HG03460 (cell line): ENCODE data around the gene ALCAM.
"Not testable (repeated sequence)": the region's sequence is repeated elsewhere in the genome, so short reads cannot be mapped to it uniquely, and the experiment has no call there.

Experiments
- ATAC-seq: cut with Tn5 transposase; IDR thresholded peaks from one replicate; pipeline ENCODE4 v1.9.1; 2021; ENCODE audit not compliant: unreplicated experiment

The ALCAM gene

DNA sequence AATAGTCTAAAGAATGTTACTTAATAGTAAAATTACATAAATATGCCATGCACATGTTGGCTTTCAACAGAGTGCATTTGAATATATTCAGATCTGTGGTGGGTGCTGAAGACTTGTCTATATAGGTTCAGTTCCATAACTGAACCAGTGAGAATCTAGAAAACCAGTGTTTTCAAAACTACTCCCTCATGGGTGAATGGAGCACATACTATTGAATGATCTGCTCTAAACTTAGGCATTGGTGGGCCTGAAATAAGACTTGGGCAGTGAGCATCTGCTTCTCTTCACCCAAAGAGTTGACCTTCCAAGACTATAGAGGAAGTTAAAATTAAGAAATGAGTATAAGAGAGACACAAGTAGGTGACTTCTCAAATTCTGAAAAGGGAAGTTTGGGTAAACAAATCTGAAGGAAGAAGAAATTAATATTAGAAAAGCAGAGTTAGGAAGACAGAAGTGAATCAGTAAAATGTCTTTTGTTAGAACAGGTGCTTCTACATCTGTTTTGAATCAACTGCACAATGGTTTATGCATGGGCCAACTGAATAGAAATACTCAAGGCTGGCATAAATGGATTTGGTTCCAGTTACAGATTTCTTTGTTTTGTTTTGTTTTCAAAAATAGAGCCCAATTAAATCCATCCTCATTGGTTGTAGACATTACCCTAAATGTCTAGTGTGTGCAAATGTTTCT is 19.3 kb downstream of the ALCAM start:
- ATAC-seq: peak; percentile 75

DNA sequence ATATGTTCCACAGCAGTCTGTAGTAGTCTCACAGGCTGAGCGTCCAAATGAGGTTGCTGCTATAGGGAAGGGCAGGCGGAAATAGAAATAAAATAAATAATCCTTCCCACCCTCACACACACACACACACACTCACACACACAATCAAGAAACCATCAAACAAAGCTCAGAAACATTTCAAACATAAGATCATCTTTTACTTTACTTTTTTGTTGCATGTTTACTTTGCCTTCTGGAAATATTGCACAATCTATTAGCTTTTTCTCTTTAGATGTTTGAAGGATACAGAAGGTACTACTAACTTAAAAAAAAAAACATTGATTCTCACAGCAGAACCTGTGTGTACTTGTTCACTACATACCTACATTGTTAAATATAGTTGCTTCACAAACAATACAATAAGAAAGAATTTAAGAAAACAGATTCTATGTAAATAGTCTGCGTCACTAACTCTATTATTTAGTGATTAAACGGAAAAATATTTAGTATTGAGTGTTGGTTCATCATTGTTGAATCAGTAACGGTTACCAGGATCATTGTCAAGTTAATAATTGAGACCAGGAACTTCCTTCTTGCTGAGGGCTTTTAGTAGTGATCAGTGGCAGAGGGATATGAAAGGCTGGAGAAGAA is 20.5 kb downstream of the ALCAM start:
- no peak for ATAC-seq

DNA sequence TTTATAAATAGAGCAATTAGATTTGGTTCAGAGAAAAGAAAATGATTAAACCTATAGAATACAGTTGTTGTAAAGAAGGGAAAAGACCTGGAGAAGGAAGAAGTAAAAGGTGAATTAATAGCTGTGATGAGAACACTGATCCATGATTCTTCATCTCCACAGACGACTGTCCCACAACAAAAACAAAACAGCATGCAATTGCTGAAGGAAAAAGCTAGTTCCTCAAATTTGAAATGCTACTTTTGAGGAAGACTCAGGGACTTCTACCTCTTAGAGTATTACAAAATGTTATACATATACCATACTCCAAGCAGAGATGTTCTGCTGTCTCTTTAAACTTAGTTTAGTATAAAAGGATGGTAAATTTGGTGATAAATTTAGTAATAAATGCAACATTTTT is 21.5 kb downstream of the ALCAM start:
- no peak for ATAC-seq

DNA sequence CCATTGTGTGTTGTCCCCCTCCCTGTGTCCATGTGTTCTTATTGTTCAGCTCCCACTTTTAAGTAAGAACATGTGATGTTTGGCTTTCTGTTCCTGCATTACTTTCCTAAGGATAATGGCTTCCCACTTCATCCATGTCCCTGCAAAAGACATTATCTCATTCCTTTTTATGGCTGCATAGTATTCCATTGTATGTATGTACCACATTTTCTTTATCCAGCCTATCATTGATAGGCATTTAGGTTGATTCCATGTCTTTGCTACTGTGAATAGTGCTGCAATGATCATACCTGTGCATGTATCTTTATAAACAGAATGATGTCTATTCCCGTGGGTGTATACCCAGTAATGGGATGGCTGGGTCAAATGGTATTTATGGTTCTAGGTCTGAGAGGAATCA is 23.1 kb downstream of the ALCAM start:
- ATAC-seq: not testable (repeated sequence)

DNA sequence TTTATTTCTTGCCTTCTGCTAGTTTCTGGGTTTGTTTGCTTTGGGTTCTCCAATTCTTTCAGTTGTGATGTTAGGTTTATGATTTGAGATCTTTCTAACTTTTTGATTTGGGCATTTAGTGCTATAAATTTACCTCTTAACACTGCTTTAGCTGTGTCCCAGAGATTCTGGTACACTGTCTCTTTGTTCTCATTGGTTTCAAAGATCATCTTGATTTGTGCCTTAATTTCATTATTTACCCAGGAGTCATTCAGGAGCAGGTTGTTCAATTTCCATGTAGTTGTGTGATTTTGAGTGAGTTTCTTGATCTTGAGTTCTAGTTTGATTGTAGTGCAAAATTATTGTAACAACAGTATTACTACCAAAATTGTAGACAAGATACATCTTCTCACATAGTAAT is 25.9 kb downstream of the ALCAM start:
- ATAC-seq: not testable (repeated sequence)

DNA sequence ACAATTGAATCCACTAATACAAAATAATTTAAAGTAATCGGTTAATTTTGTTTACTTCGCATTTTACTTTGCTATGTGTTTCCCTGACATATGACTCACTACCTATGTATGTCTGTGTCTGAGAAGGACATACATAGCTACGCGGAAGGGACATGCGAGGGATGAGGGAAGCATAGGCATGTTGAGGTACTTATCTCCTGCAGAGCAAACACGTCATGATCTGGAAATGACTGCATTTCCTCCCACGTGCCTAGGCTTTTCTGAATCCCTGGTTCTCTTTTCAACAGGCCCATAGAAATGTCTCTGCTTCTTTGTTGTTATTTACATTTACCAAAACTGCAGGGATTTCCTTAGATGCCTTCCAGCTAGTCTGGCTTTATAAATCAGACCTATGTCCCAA is 27.5 kb downstream of the ALCAM start:
- ATAC-seq: no peak

DNA sequence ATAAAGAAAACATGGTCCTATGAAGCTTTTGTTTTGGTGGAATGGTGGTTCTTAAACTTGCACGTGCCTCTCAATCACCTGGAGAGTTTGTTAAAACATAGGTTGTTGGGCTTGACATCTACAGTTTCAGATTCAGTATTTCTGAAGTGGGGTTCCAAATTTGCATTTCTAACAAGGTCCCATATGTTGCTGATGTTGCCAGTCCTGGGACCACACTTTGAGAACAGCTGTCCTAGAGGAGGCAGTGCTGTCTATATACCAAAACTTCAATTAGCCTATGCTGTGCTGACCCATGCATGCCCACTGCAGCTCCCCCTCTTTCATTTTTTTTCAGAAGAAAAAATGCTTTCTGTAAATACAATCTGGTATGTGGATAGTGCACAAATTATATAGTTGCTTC is 31.3 kb downstream of the ALCAM start:
- no peak for ATAC-seq

DNA sequence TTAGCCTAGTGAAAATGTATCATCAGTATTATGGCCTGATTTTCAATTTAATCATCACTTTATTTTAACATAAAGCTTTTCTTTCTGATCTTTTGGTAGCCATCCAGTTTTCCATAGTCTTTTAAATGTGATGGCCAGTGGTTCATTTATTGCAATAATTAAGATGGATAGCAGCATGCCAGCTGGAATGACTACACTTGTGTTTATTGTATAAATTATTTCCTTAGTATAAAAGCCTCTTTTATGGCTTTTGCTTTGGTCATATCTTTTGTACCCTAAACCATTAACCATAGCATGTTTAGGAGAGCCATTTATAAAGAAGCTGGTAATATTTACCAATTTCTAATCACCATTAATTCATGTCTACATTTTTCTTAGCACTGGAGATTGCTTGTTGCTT is 31.7 kb downstream of the ALCAM start:
- ATAC-seq: no peak

DNA sequence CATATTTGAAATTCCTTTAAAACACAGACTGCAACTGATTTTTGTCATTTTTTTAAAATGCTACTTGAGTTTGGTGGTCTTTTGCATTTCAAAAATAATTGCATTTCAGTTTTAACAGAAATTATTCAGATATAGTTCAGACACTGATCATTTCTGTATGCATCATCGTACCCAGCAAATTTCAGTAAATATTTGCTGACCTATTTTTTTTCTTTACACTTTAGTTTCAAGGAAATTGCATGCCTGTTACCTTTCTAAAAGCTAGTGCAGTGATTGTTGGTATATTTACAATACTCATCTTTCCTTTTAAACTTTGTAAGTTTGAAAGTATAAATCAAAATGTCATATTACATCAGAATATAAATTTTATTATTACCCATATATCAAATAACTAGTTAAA is 32.4 kb downstream of the ALCAM start:
- no peak for ATAC-seq

DNA sequence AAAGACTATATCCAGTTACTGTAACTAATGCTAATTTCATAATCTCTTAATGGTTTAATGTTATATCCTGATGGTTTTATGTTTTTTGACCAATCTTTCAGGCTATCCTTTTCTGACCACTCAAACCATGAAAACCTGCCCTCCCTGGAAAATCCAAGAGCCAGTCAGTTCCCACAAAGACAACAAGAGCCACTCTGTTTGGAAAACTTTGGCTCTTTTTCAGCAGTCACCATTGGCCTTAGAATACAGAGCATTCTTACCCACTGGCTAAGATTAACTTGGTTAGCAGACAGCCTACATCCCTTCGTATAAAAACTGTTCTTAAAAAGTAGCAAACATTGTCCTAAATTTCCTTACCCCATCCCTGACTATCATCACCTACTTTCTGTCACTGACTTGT is 32.9 kb downstream of the ALCAM start:
- ATAC-seq: no peak

DNA sequence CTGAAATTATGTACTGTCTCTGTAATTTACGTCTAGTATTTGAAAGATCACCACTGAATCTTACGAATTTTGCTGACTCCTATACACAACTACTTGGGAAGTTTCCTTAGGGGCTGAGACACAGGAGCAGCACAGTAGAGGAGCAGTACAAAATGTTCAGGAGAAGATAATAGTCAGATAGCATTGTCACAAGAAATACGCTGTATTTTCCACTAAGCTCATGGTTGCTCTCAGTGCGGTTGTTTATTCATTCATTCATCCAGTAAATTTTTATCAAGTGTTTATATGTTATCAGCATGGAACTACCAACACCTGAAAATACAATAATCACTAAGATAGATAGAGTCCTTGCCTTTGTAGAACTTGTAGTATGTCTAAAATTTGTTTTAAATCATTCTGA is 34.5 kb downstream of the ALCAM start:
- ATAC-seq: no peak

DNA sequence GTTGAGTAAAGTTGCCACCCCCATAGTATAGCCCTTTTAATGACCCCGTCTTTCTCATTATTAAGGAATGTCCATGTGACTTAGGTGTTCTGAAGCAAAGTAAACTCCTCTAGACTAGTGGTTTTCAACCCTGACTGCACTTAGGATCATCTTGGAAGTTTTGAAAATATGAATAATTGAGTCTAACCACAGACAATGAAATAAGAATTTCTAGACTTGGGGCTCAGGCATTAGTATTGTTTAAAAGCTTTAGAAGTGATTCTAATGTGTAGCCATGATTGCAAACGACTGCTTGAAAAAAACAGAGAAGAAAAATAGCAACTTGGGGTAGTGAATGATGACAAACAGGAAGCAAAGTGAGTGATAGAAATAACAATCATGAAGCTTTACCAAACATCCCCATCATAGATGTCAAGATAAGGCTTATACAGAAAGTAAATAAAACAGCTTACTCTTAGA is 35.0 kb downstream of the ALCAM start:
- ATAC-seq: no peak

DNA sequence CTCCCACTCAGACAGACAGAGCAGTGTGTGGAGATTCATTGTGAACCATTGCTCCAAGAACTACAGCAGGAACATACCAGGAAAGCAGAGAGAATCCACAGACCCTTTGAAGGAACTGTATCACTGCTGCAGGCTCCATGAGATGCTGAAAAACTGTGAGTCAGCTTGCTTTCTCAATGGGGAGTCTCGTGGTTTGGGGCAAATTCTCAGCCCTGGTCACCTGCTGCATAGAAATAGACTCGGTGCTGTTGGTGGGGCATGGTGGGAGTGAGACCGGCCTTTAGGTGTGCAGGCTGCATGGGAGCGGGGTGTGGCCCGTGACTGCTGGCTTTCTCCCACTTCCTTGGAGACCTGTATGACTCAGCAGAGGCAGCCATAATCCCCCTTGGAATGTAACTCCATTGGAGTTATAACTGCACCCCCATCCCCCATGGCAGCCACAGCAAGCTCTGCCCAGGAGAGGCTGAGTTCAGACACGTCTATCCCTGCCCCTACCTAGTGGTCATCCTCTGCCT is 35.6 kb downstream of the ALCAM start:
- ATAC-seq: no peak

DNA sequence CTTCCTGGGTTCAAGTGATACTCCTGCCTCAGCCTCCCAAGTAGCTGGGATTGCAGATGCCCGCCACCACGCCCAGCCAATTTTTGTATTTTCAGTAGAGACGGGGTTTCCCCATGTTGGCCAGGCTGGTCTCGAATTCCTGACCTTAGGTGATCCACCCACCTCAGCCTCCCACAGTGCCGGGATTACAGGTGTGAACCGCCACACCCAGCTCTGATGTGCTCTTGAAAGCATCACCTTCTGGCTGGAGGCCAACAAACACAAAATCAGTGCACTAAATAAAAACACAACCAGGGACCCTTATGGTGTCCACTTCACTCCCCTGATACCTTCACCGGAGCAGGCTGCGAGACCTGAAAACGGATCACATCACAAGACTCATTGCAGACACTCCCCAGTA is 36.3 kb downstream of the ALCAM start:
- ATAC-seq: not testable (repeated sequence)

DNA sequence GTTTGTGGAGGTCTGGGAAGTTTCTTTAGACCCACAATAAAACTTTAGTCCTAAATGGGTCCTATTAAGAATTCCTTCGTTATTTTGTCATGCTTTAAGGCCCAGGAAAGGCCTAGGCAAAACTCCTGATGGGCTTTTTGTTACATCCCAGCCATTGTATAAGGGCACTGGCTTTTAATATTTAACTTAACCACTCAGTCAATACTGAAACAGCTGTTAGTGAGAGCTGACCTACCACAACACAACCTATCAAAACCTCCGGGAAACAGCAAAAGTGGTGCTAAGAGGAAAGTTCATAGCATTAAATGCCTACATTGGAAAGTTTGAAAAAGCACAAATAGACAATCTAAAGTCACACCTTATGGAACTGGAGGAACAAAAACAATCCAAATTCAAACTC is 39.6 kb downstream of the ALCAM start:
- no peak for ATAC-seq

DNA sequence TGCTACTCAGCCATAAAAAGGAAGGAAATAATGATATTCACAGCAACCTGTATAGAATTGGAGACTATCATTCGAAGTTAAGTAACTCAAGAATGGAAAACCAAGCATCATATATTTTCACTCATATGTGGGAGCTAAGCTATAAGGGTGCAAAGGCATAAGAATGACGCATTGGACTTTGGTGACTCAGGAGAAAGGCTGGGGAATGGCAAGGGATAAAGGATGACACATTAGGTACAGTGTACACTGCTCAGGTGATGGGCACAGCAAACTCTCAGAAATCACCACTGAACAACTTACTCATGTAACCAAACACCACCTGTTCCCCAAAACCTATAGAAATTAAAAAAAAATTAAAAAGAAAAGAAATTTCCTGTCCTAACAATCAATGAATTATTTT is 42.7 kb downstream of the ALCAM start:
- ATAC-seq: no peak

DNA sequence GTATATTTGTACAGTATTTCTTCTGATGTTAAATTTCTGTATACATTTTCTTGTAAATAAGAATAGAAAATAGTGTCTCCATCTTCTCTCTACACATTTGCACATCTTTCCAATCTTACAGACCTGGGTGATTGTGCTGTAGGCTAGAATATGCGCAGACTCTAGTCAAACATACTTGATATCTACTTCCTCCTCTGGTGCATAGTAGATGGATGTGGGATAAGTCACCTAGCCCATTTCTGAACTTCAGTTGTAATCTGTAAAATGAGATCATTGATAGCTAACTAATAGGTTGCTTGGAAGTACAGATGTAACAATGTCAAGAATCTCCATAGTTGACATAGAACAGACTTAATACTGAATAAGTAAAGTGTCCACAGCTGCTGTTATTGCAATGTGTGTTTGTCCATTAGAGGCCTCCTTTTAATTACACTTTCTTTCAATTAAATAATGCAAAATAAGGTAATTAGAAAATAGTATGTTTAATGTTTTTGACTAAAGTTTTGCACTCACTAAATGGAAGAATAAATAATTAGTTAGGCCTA is 46.7 kb downstream of the ALCAM start:
- no peak for ATAC-seq

DNA sequence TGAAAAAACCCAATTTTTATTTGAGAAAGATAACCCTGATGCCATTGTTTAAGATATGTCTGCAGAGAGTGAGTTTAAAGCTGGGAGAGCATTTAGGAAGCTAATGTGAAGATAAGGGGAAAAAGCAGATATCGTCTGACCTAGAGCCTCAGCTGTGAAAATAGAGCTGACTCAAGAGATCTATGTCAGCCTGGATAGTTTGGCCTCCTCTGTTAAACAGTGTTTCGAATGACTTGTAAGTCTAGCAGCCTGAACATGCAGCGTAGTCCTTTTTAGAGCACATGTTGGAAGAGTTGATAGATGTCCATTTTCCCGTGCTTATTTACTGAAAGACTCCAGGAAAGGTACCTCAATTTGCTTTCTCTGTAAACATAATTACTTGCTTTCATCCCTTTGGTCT is 48.1 kb downstream of the ALCAM start:
- no peak for ATAC-seq

DNA sequence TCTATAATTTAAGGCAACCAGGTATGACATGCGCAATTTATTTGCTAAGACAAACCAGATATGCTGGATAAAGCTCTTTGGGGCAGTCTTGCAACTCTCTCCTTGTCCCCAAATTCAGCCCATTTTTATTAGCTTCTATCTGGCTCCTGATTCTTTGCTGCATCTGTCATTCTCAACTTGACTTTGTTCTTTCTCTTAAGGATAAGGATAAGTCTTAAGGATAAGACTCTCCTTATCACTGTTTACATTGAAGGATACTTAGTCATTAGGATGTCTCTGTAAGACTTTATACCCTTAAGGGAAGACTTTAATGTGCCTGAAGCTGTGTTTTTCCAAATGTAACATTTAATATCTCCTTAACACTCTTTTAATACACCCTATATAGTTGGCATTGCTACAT is 49.2 kb downstream of the ALCAM start:
- no peak for ATAC-seq

DNA sequence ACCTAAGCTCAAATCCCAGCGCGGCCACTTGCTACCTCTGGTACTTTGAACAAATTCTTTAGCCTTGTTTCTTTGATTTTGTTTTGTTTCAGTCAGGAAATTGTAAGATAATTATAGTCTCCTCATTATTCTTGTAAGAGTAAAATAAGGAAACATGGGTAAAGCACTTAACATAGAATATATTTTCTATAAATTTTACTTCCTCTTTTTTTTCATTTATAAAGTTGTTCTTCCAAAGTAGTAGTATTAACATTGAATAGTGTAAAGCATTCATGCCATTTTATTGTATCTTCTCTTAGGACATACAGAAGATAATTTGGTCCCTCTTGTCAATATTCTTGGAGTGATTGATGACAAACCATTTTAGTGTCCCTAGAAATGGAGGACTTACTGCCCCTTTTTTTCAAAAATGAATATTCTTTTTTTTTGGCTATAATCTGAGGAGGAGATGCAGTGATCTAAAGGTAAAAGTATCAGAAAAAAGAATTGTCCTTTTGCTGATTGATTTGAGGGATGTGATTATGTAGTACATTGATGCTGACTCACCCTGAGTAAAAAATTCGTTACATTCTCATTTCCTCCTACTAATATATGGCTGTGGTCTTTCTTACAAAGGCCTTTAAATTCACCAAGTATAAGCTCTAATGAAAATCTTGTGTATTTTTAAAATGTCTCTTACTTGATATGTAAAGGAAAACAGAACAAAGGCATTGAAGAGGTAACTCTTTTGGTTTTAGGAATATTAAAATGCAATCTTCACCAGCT is 51.0 kb downstream of the ALCAM start:
- ATAC-seq: no peak

DNA sequence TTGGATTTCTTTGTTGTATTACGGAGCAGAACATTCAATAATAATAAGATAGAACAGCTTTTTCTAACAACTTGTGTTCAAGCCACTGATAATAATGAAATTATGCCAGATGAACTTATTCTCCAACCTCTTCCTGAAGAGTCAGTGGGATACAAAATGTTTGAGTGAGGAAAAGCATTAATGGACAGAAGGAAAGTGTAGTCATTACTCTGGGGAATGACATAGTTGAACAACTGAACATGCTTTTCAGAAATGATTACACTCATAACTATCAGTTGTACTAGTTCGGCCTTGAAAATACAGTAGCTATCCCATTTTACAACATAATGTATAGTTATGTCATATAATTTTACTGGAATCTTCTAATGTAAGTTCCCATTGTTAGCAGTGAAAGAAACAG is 55.9 kb downstream of the ALCAM start:
- no peak for ATAC-seq

DNA sequence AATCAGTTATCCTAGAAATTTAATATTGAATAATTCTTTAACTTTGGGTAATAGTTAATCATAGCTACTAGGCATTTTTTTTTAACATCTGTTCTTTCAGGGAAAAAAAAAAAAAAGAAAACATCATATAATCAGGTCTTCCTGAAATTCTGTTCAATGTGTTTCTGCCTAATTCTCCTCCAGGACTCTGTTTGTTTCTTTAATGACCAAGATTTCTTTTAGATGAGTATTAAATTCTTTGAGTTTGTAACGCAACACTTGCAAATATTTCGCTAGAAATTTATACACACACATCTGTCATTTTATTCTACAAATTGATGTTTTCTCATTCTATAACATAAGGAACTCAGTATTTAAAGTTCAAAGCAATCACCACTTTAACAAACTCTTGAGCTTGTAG is 56.7 kb downstream of the ALCAM start:
- no peak for ATAC-seq
